Tibial artery (tissue), 4 donors: ENCODE data around the gene ST8SIA2.
"Not testable (repeated sequence)": the region's sequence is repeated elsewhere in the genome, so short reads cannot be mapped to it uniquely, and the experiment has no call there.

Source experiments
- DNase-seq, 2 donors: peaks; one replicate each; pipeline ENCODE4 v3.0.0-alpha.2; 2019
- H3K27ac ChIP-seq, 2 donors: fragments of 200-600 bp; sonication (generic) in 1 of 2; 1 replicate in 1 of 2; 2 replicates in 1 of 2; pipeline ENCODE4 v1.5.1; 2018 to 2019; ENCODE audit warnings: mild to moderate bottlenecking in 1 of 2
- H3K27me3 ChIP-seq, 2 donors: fragments of 200-600 bp; sonication (generic) in 1 of 2; one replicate each; pipeline versions ENCODE4 v1.5.1 to v1.6.0; 2016 to 2019
- H3K36me3 ChIP-seq, 3 donors: fragments of 200-600 bp; sonication (generic) in 2 of 3; one replicate each; pipeline ENCODE4 v1.5.1; 2016 to 2019; ENCODE audit warnings: mild to moderate bottlenecking in 2 of 3
- H3K4me1 ChIP-seq, 4 donors: fragments of 200-600 bp; sonication (generic) in 2 of 4; 1 replicate in 3 of 4; 2 replicates in 1 of 4; pipeline ENCODE4 v1.5.1; 2016 to 2019
- H3K4me3 ChIP-seq, 2 donors: fragments of 200-600 bp; sonication (generic) in 1 of 2; 1 replicate in 1 of 2; 2 replicates in 1 of 2; pipeline ENCODE4 v1.5.1; 2018 to 2019; ENCODE audit warnings: mild to moderate bottlenecking in 2 of 2
- H3K9me3 ChIP-seq, 3 donors: fragments of 200-600 bp; sonication (generic) in 1 of 3; one replicate each; pipeline ENCODE4 v1.5.1; 2016 to 2019
- CTCF ChIP-seq, 2 experiments: fragments of 200-600 bp in 1 of 2; fragments of 450-650 bp in 1 of 2; IDR thresholded peaks; one replicate each; pipeline ENCODE4 v1.5.1; 2017 to 2019; ENCODE audit warnings: antibody characterized with exemption in 2 of 2, mild to moderate bottlenecking in 1 of 2, moderate library complexity in 1 of 2
- intact Hi-C: fragments of 100-400 bp; cut with DNase I; formaldehyde crosslinking; loops from one replicate; pipeline ENCODE4 v1.15.0; 2023; ENCODE audit warnings: low total_unique reads

ST8SIA2 gene

GRCh38 chr15:92468991-92469390 lies 75.3 kb downstream of the ST8SIA2 start:
- H3K4me3 ChIP-seq = no peak overlapping the region
- TF ChIP-seq CTCF (IDR thresholded peaks at IDR 0.05) = no peak
- no peaks in the 10 kb centered on the region for H3K4me1 ChIP-seq
- no peaks in the 10 kb centered on the region for H3K36me3 ChIP-seq
- no peak overlapping the region for H3K27ac ChIP-seq
- DNase-seq = no peak
- intact Hi-C loops = no loop called here
- H3K9me3 ChIP-seq = no peaks in the 10 kb centered on the region
- peaks cover 0 to 5% of the 10 kb centered on the region in 2 donors for H3K27me3 ChIP-seq

GRCh38 chr15:92471288-92471687 lies 77.6 kb downstream of the ST8SIA2 start:
- no peak for DNase-seq
- no peak overlapping the region for H3K4me3 ChIP-seq
- peaks cover 0 to 5% of the 10 kb centered on the region in 2 donors for H3K27me3 ChIP-seq
- intact Hi-C loops = no loop called here
- H3K36me3 ChIP-seq = no peaks in the 10 kb centered on the region
- no peaks in the 10 kb centered on the region for H3K9me3 ChIP-seq
- H3K27ac ChIP-seq = no peak overlapping the region
- no peak for TF ChIP-seq CTCF (IDR thresholded peaks at IDR 0.05)
- H3K4me1 ChIP-seq = no peaks in the 10 kb centered on the region

GRCh38 chr15:92473756-92474155 lies 80.1 kb downstream of the ST8SIA2 start:
- Histone ChIP-seq H3K4me3 (no peak overlapping the region), H3K9me3 (no peaks in the 10 kb centered on the region), H3K4me1 (no peaks in the 10 kb centered on the region), H3K36me3 (no peaks in the 10 kb centered on the region), H3K27me3 (peaks cover 0 to 7% of the 10 kb centered on the region in 2 donors), H3K27ac (no peak overlapping the region)
- no peak for DNase-seq
- intact Hi-C loops = no loop called here
- no peak for TF ChIP-seq CTCF (IDR thresholded peaks at IDR 0.05)

- H3K9me3 ChIP-seq, intact Hi-C loops, DNase-seq, H3K36me3 ChIP-seq, H3K27me3 ChIP-seq, H3K27ac ChIP-seq, H3K4me1 ChIP-seq, H3K4me3 ChIP-seq: not testable (repeated sequence)
These were observed 86.0 kb downstream of the ST8SIA2 start for GRCh38 chr15:92479730-92480129.

GRCh38 chr15:92480361-92480760 lies 86.7 kb downstream of the ST8SIA2 start:
- H3K36me3 ChIP-seq = no peaks in the 10 kb centered on the region
- H3K9me3 ChIP-seq = no peaks in the 10 kb centered on the region
- H3K4me3 ChIP-seq = no peak overlapping the region
- peaks cover 0 to 5% of the 10 kb centered on the region in 2 donors for H3K27me3 ChIP-seq
- H3K4me1 ChIP-seq = no peaks in the 10 kb centered on the region
- DNase-seq = no peak
- TF ChIP-seq CTCF (IDR thresholded peaks at IDR 0.05) = no peak
- H3K27ac ChIP-seq = no peak overlapping the region
- intact Hi-C loops = no loop called here

- intact Hi-C loops = no loop called here
- Histone ChIP-seq H3K9me3 (peaks cover 0 to 8% (median 5%) of the 10 kb centered on the region in 3 donors), H3K4me3 (no peak overlapping the region), H3K27me3 (peaks cover 0 to 3% of the 10 kb centered on the region in 2 donors), H3K27ac (no peak overlapping the region), H3K4me1 (no peaks in the 10 kb centered on the region), H3K36me3 (no peaks in the 10 kb centered on the region)
- no peak for DNase-seq
- TF ChIP-seq CTCF (IDR thresholded peaks at IDR 0.05) = no peak
These were observed 91.8 kb downstream of the ST8SIA2 start for GRCh38 chr15:92485441-92485840.
